H9 (cell line): ENCODE data around the gene C17orf114.

ENCODE experiments used
- DNase-seq: peaks from one replicate; pipeline ENCODE4 v3.0.0-alpha.2; 2017
- H2AFZ ChIP-seq: one replicate; pipeline ENCODE4 v1.6.1; 2013; ENCODE audit warnings: mild to moderate bottlenecking, low read length, control low read depth, moderate library complexity
- H2AK5ac ChIP-seq: 2 replicates; pipeline ENCODE4 v1.6.1; 2013; ENCODE audit warnings: low read length, control low read depth, mixed read lengths; ENCODE audit not compliant: insufficient read length
- H2BK120ac ChIP-seq: one replicate; pipeline ENCODE4 v1.6.1; 2013; ENCODE audit warnings: low read depth, mild to moderate bottlenecking, low read length, control low read depth, inconsistent platforms; ENCODE audit not compliant: poor library complexity, severe bottlenecking
- H2BK12ac ChIP-seq: 2 replicates; pipeline ENCODE4 v1.6.1; 2013; ENCODE audit warnings: low read length, control low read depth, mixed read lengths, low read depth; ENCODE audit not compliant: insufficient read length
- H2BK15ac ChIP-seq: 2 replicates; pipeline ENCODE4 v1.6.1; 2013; ENCODE audit warnings: low read depth, low read length, control low read depth
- H2BK20ac ChIP-seq: one replicate; pipeline ENCODE4 v1.6.1; 2013; ENCODE audit warnings: low read depth, mild to moderate bottlenecking, low read length, control low read depth, inconsistent platforms; ENCODE audit not compliant: poor library complexity, severe bottlenecking
- H2BK5ac ChIP-seq: 2 replicates; pipeline ENCODE4 v1.6.1; 2013; ENCODE audit warnings: low read length, control low read depth, mixed read lengths; ENCODE audit not compliant: insufficient read length
- H3K14ac ChIP-seq: 2 replicates; pipeline ENCODE4 v1.6.1; 2013; ENCODE audit warnings: low read length, control low read depth; ENCODE audit not compliant: insufficient read depth
- H3K18ac ChIP-seq: 2 replicates; pipeline ENCODE4 v1.6.1; 2013; ENCODE audit warnings: low read depth, mild to moderate bottlenecking, mixed read lengths, low read length, control low read depth; ENCODE audit not compliant: insufficient read length
- H3K23ac ChIP-seq: 2 replicates; pipeline ENCODE4 v1.6.1; 2013; ENCODE audit warnings: low read length, control low read depth, mixed read lengths, low read depth; ENCODE audit not compliant: insufficient read length
- H3K23me2 ChIP-seq: 2 replicates; pipeline ENCODE4 v1.6.1; 2013; ENCODE audit warnings: low read depth, mild to moderate bottlenecking, mixed read lengths, low read length, control low read depth; ENCODE audit not compliant: insufficient read length, poor library complexity, severe bottlenecking
- H3K27ac ChIP-seq: 2 replicates; pipeline ENCODE4 v1.5.1; 2013; ENCODE audit warnings: low read length, control low read depth, mixed read lengths, low read depth; ENCODE audit not compliant: insufficient read length
- H3K27me3 ChIP-seq: 2 replicates; pipeline ENCODE4 v1.6.1; 2013; ENCODE audit warnings: low read length, control low read depth, inconsistent platforms; ENCODE audit not compliant: insufficient read depth
- H3K4ac ChIP-seq: 2 replicates; pipeline ENCODE4 v1.6.1; 2013; ENCODE audit warnings: low read depth, mild to moderate bottlenecking, control low read depth, inconsistent platforms, low read length, moderate library complexity
- H3K4me1 ChIP-seq: 2 replicates; pipeline ENCODE4 v1.6.1; 2013; ENCODE audit warnings: low read length, control low read depth, inconsistent platforms; ENCODE audit not compliant: insufficient read depth
- H3K4me2 ChIP-seq: 2 replicates; pipeline ENCODE4 v1.6.1; 2013; ENCODE audit warnings: low read length, control low read depth, mixed read lengths; ENCODE audit not compliant: insufficient read length, insufficient read depth
- H3K56ac ChIP-seq: 2 replicates; pipeline ENCODE4 v1.6.1; 2013; ENCODE audit warnings: low read depth, mild to moderate bottlenecking, mixed read lengths, low read length, control low read depth; ENCODE audit not compliant: insufficient read length
- H3K79me1 ChIP-seq: 2 replicates; pipeline ENCODE4 v1.6.1; 2013; ENCODE audit warnings: low read depth, mild to moderate bottlenecking, moderate library complexity, low read length, control low read depth, inconsistent platforms; ENCODE audit not compliant: insufficient read depth, poor library complexity, severe bottlenecking
- H3K79me2 ChIP-seq: 2 replicates; pipeline ENCODE4 v1.6.1; 2013; ENCODE audit warnings: low read length, control low read depth, inconsistent platforms; ENCODE audit not compliant: insufficient read depth
- H3K9ac ChIP-seq: 2 replicates; pipeline ENCODE4 v1.6.1; 2013; ENCODE audit warnings: low read length, control low read depth, mixed read lengths; ENCODE audit not compliant: insufficient read length; ENCODE audit errors: extremely low read depth
- H3K9me3 ChIP-seq: one replicate; pipeline ENCODE4 v1.6.1; 2013; ENCODE audit warnings: low read depth, low read length, inconsistent platforms; ENCODE audit not compliant: control insufficient read depth
- H3T11ph ChIP-seq: one replicate; pipeline ENCODE4 v1.6.1; 2013; ENCODE audit warnings: mild to moderate bottlenecking, low read length, control low read depth, inconsistent platforms
- H4K20me1 ChIP-seq: one replicate; pipeline ENCODE4 v1.6.1; 2013; ENCODE audit not compliant: control insufficient read depth, insufficient read length, insufficient read depth
- H4K5ac ChIP-seq: 2 replicates; pipeline ENCODE4 v1.6.1; 2013; ENCODE audit warnings: low read depth, mild to moderate bottlenecking, mixed read lengths, low read length, control low read depth; ENCODE audit not compliant: insufficient read length
- H4K8ac ChIP-seq: replicated peaks from 2 replicates; pipeline ENCODE4 v1.6.1; 2013; ENCODE audit warnings: low read length, control low read depth, mixed read lengths, low read depth; ENCODE audit not compliant: insufficient read length
- H4K91ac ChIP-seq: 2 replicates; pipeline ENCODE4 v1.6.1; 2013; ENCODE audit warnings: low read depth, mild to moderate bottlenecking, moderate library complexity, mixed read lengths, low read length, control low read depth; ENCODE audit not compliant: insufficient read length
- H3K27ac Mint-ChIP-seq, 3 experiments: 2 replicates in 2 of 3; 3 replicates in 1 of 3; pipeline ENCODE4 v1.8.0; 2020 to 2021; ENCODE audit warnings: mixed read lengths in 3 of 3, mild to moderate bottlenecking in 1 of 3, moderate library complexity in 1 of 3
- H3K27me3 Mint-ChIP-seq: 2 replicates; pipeline ENCODE4 v1.8.0; 2021; ENCODE audit warnings: low read depth, mild to moderate bottlenecking, moderate library complexity, mixed read lengths
- H3K36me3 Mint-ChIP-seq, 3 experiments: 2 replicates in 2 of 3; 3 replicates in 1 of 3; pipeline ENCODE4 v1.8.0; 2020 to 2021; ENCODE audit warnings: low read depth in 3 of 3, mixed read lengths in 3 of 3; ENCODE audit not compliant: insufficient read depth in 1 of 3
- H3K4me1 Mint-ChIP-seq, 2 experiments: 2 replicates each; pipeline ENCODE4 v1.8.0; 2020; ENCODE audit warnings: mixed read lengths in 2 of 2
- H3K4me3 Mint-ChIP-seq, 2 experiments: 2 replicates in 1 of 2; 3 replicates in 1 of 2; pipeline ENCODE4 v1.8.0; 2020 to 2021; ENCODE audit warnings: mild to moderate bottlenecking in 2 of 2, mixed read lengths in 2 of 2, moderate library complexity in 1 of 2
- H3K9me3 Mint-ChIP-seq, 2 experiments: 2 replicates in 1 of 2; 3 replicates in 1 of 2; pipeline ENCODE4 v1.8.0; 2020; ENCODE audit warnings: mild to moderate bottlenecking in 2 of 2, mixed read lengths in 2 of 2, moderate library complexity in 1 of 2
- CTCF ChIP-seq: fragments of 200-600 bp; sonication (generic); conservative IDR thresholded peaks from 3 replicates; pipeline ENCODE4 v1.8.0; 2021; ENCODE audit warnings: antibody characterized with exemption, mild to moderate bottlenecking
- WGBS: extraction: QIAGEN DNeasy Blood & Tissue Kit; methylation state at CpG from one replicate; pipeline ENCODE4 v1.1.7; 2013; ENCODE audit warnings: missing lambda C conversion rate, low lambda C conversion rate, mixed read lengths; ENCODE audit not compliant: insufficient read length; ENCODE audit errors: extremely low coverage; 5-methylcytosine and 5-hydroxymethylcytosine counted together

The C17orf114 gene

GRCh38 chr17:4846635-4847390 lies 44.7 kb upstream of the C17orf114 start:
- Histone ChIP-seq H4K20me1 (no peaks in the 10 kb centered on the region), H3K56ac (no peak overlapping the region), H3K9me3 (no peaks in the 10 kb centered on the region), H3K4ac (no peak overlapping the region), H4K91ac (no peak overlapping the region), H2BK120ac (no peak overlapping the region), H3T11ph (no peak overlapping the region), H3K4me2 (no peak overlapping the region), H3K9ac (no peak overlapping the region), H3K79me1 (peaks cover 2% of the 10 kb centered on the region), H3K18ac (no peak overlapping the region), H2AFZ (no peak overlapping the region), H4K5ac (no peak overlapping the region), H3K14ac (no peak overlapping the region), H3K23me2 (no peaks in the 10 kb centered on the region), H3K79me2 (peaks cover 8% of the 10 kb centered on the region; the same call in 1 of the 2 replicates), H3K27ac (no peak overlapping the region), H4K8ac (no peak overlapping the region), H2BK5ac (no peak overlapping the region), H3K27me3 (no peaks in the 10 kb centered on the region; the same call in 1 of the 2 replicates), H2BK15ac (no peak overlapping the region), H2AK5ac (no peak overlapping the region), H3K23ac (no peak overlapping the region), H2BK20ac (no peak overlapping the region), H2BK12ac (no peak overlapping the region), H3K4me1 (peaks cover 4% of the 10 kb centered on the region; the same call in 1 of the 2 replicates)
- Mint-ChIP-seq H3K27me3 (no peaks in the 10 kb centered on the region), H3K27ac (peak overlapping the region in 1 of 3 experiments; percentile 23; a peak in 2 of 7 replicates), H3K4me3 (no peak overlapping the region), H3K36me3 (no peaks in the 10 kb centered on the region; a peak in 1 of 7 replicates), H3K9me3 (no peaks in the 10 kb centered on the region), H3K4me1 (peaks cover 48 to 52% of the 10 kb centered on the region in 2 experiments)
- DNase-seq: no peak
- WGBS: no CpG with 5 or more reads among the region's 13 CpGs
- no peak for TF ChIP-seq CTCF
